T-helper 22 cell (primary cell): ENCODE data around the gene NKX6-2.
"Not testable (repeated sequence)": the region's sequence is repeated elsewhere in the genome, so short reads cannot be mapped to it uniquely, and the experiment has no call there.

ENCODE experiments used
- DNase-seq: peaks from one replicate; pipeline ENCODE4 v3.0.0-alpha.2; 2020; ENCODE audit warnings: low read depth

Gene NKX6-2

GRCh38 chr10:132780356-132780755 lies 5.6 kb downstream of the NKX6-2 start:
- DNase-seq = no peak

DNA sequence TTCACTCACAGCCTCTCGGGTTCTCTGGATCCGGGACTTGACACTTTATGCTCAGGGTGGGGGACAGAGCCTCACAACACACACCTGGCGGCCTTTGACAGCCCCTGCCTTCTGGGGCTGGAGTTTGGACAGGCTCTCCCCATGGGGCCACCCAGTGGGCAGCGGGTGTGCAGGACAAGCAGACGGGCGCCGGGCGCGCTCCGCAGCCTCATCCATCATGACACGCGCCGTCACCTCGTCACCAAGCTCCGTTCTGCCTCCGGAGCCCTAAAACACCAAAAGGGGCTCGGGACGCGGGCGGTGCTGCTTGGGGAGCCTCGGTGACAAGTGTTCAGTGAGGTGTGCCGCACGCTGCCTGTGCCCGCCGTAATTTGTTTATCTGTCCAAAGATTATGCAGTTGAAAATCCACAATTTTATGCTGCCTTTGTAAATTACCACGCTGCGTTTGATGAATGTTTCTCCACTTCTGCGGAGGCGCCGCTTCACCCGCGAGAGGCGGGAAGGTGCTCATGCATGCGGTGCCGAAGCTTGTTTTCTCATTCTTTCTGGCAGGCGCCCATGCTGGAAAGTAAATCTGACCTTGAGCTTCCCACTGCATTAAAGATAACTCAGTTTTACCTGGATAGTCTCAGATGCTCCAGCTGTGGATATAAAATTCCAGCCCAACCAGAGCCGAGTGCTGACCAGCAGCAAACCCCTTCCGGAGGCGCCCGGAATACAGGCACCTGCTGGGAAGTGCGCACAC lies 6.2 kb downstream of the NKX6-2 start:
- DNase-seq = no peak

DNA sequence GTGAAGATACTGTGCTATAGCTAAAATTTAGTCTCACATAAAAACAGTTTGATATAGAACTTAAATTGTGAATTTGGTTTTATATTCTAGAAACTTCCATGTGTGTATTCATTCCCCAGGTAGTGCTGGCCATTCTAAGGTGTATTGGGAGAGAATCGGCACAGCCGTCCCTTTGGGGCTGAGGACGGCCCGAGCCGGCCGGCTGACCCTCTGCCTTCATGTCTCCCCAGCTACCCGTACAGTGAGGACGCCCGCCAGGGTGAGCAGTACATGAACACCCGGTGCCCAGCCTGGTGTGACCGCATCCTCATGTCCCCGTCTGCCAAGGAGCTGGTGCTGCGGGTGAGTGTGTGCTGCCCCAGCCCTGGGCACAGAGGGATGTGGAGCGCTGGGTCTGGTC lies 8.5 kb downstream of the NKX6-2 start:
- no peak for DNase-seq

GRCh38 chr10:132776821-132777220 lies 9.1 kb downstream of the NKX6-2 start:
- no peak for DNase-seq

GRCh38 chr10:132776186-132776585 lies 9.8 kb downstream of the NKX6-2 start:
- DNase-seq = no peak

- no peak for DNase-seq
Observed at GRCh38 chr10:132774902-132775863, 10.8 kb downstream of the NKX6-2 start.

GRCh38 chr10:132774181-132774901 lies 11.6 kb downstream of the NKX6-2 start:
- no peak for DNase-seq

DNA sequence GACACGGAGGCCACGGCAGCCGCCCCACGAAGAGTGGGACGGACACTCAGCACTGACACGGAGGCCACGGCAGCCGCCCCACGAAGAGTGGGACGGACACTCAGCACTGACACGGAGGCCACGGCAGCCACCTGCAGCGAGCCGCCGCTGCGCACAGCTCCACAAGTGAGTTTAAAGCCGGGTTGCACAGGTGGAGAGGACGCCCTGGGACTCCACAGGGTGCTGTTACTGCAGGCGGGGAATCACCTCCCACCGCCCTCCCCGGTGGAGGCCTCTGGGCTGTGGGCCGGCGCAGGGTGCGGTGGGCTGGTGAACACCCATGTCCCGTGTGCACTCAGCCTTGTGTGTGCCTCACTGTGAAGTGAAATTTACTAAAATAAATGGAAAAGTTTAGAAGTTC lies 13.1 kb downstream of the NKX6-2 start:
- DNase-seq = not testable (repeated sequence)

GRCh38 chr10:132770061-132771021 lies 15.6 kb downstream of the NKX6-2 start:
- no peak for DNase-seq

GRCh38 chr10:132768346-132769248 lies 17.4 kb downstream of the NKX6-2 start:
- no peak for DNase-seq

DNA sequence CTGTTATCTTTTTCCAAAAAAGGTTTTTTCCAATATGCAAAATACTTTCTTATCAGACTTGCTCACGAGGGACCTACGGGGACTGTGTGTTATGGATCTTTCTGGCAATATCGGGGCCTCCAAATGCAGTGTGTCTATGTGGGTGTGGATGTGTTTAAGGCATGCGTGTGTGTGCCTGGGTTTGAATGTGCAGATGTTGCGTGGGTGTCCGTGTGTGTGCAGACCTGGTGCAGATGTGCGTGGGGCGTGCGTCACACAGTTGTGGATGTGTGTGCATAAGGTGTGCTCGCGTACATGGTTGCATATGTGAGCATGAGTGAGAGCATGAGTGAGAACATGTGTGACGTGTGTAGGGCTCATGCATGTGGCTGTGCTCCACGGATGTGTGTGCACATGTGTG lies 19.7 kb downstream of the NKX6-2 start:
- DNase-seq = no peak

DNA sequence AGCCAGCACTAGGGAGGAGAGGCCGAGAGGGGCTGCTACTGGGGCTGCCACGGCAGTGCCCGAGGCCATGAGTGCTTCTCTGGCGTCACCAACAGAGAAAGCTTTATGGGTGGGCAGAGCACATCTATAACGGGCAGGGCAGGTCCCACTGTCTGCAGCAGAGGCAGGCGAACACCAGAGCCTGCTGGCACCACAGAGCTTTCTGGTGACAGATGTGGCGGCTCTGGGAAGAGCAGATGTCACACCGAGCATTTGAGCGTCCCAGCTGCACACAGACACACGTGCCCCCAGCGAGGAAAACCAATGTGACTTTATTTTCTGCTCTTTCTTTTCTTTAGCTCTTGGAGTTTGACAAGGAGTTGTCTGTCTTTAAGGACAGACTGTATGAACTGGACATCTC lies 20.5 kb downstream of the NKX6-2 start:
- no peak for DNase-seq

GRCh38 chr10:132764108-132764507 lies 21.8 kb downstream of the NKX6-2 start:
- no peak for DNase-seq

- DNase-seq = no peak
Observed at GRCh38 chr10:132763545-132763944, 22.4 kb downstream of the NKX6-2 start.

DNA sequence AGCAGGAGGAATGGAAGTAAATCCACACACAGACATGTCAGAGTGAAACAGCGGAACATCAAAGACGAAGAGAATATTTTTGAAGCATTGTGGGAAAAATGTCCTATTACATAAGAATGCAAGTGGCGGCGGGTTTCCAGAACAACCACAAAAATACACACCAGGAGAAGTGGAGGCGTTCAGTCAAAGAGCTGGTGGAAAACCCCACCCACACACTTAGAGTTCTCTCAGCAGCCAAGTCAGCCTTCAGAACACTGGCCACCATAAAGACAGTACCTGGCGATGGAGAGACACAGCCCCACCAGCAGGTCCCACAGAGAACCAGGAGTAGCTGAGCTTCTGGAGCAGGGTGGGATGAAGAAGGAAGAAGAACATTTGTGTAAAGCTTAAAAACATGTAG lies 23.7 kb downstream of the NKX6-2 start:
- DNase-seq = no peak

DNA sequence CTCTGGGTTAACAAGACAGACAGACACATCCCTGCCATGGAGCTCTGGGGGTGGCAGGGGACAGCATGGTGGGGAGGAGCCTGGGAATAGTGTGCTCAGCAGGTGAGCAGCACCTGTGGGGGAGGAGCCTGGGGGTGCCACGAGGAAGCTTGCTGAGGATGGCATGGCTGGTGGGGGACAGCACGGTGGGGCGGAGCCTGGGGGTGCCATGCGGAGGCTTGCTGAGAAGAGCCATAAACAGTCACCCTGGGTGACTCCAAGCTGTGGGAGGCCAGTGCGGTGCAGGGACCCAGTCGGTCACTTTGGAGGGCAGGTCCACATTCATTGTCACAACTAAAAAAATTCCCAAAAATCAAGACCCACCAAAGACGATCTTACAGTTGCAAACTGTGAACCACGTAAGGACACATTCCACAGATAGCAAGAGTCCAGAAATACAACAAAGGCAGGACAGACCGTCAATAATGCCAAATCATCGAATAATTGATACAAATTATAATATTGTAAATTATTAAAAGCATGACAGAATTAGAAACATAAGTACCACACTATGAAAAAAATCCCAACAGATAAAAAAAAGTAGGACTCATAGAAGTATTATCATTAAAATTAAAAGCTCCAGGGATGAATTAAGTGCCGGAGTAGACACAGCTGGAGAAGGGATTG lies 24.4 kb downstream of the NKX6-2 start:
- DNase-seq = no peak

GRCh38 chr10:132758865-132759264 lies 27.1 kb downstream of the NKX6-2 start:
- no peak for DNase-seq

- no peak for DNase-seq
Observed at GRCh38 chr10:132757171-132757570, 28.8 kb downstream of the NKX6-2 start.

GRCh38 chr10:132756591-132756990 lies 29.4 kb downstream of the NKX6-2 start:
- no peak for DNase-seq
